Measurements from ENCODE around the gene LTB.

Gene LTB

DNA sequence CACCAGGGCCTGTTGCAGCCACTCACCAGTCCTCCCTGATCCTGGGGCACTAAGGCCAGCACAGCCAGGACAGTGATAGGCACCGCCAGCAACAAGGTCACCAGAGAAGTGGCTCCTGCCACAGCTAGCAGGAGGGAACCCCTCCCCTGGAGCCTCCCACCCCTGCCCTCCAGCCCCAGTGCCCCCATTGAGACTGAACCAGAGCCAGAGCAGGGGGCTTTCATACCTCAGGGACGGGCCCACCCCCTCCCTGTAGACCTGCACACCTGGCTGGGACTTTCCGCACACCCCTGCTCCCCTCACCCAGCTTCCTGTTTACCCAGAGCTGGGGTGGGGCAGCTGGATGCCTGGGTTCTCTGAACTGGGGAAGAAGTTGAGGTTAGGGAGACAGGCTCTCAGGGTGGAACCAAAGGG lies at the start of gene LTB:
Gene LTB, minus strand, starts transcription at position 195 of the 414 bp plus-strand sequence. Its CDS starts 7 bp downstream, at position 188.
- no peak for DNase-seq

- DNase-seq = no peak
Measured at GRCh38 chr6:31631681-31632278, 49.6 kb upstream of the LTB start.

- DNase-seq = no peak
Measured at GRCh38 chr6:31631209-31631608, 49.0 kb upstream of the LTB start.

DNA sequence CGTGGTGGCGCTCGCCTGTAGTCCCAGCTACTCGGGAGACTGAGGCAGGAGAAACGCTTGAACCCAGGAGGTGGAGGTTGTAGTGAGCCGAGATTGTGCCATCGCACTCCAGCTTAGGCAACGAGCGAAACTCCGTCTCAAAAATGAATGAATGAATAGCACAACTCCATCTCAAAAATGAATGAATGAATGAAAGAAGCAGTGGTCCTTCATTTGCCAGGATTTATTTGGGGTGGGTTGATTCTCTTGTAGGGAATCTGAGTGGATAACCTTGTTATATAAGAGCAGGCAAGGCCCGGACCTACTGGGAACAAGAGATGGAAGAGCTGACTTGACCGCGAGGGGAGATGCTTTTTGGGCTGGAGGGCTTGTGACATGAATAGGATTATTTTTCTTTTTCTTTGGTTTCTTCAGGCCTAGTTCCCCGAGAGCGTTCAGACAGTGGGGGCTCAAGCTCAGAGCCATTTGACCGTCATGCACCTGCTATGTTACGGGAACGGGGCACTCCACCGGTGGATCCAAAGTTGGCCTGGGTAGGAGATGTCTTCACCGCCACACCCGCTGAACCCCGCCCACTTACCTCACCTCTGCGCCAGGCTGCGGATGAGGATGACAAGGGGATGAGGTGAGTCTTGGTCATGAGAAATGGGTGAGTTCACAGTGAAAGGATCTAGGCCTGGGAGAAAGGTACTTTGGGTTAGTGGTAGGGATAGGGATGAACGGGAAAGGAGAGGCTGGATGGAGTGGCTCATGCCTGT lies 48.1 kb upstream of the LTB start:
- DNase-seq = no peak

GRCh38 chr6:31629014-31629413 lies 46.8 kb upstream of the LTB start:
- no peak for DNase-seq

- no peak for DNase-seq
Measured at GRCh38 chr6:31627690-31628287, 45.6 kb upstream of the LTB start.

DNA sequence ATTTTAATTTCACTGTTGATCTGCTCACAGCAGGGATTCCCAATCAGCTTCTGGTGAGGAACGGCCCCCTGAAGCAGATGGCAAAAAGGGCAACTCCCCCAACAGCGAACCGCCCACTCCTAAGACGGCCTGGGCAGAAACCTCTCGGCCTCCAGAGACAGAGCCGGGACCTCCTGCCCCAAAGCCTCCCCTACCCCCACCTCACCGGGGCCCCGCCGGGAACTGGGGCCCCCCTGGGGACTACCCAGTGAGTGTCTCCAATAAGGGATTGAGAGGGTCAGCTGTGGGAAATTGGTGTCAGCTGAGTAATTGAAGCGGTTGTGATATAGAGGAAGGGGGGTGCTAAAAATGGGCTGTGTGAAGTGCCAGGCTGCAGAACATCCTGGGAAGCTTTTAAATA lies 44.7 kb upstream of the LTB start:
- DNase-seq = no peak

- DNase-seq = no peak
Measured at GRCh38 chr6:31624070-31624469, 41.8 kb upstream of the LTB start.

GRCh38 chr6:31622684-31623091 lies 40.5 kb upstream of the LTB start:
- no peak for DNase-seq

- no peak for DNase-seq
Measured at GRCh38 chr6:31621991-31622390, 39.8 kb upstream of the LTB start.

DNA sequence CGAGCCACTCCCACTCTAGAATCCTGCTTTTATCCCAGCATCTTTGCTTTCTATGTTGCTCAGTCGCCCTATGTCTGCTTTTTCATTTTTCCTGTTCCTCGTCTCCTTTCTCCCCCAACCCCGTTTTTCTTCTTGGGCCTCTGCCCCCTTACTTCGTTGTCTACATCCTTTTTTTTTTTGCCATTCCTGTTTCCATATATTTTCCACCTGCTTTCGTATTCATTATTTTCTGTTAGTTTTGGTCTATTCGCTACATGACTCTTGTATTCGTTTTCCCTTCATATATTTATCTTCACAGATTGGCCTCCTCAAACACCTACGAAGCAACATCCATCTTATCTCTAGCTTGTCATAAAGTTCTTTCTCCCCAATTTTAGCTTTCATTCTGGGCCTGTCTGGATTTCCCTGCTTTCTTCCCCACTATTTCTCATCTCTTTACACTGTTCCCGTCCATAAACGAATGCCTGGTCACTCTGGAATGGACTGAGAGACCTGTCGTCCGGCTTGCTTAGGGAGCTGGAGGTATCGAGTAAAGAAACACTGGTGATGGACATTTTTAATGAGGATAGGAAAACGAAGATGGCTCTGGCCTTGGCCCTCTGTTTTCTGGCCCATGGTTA lies 39.2 kb upstream of the LTB start:
- no peak for DNase-seq

DNA sequence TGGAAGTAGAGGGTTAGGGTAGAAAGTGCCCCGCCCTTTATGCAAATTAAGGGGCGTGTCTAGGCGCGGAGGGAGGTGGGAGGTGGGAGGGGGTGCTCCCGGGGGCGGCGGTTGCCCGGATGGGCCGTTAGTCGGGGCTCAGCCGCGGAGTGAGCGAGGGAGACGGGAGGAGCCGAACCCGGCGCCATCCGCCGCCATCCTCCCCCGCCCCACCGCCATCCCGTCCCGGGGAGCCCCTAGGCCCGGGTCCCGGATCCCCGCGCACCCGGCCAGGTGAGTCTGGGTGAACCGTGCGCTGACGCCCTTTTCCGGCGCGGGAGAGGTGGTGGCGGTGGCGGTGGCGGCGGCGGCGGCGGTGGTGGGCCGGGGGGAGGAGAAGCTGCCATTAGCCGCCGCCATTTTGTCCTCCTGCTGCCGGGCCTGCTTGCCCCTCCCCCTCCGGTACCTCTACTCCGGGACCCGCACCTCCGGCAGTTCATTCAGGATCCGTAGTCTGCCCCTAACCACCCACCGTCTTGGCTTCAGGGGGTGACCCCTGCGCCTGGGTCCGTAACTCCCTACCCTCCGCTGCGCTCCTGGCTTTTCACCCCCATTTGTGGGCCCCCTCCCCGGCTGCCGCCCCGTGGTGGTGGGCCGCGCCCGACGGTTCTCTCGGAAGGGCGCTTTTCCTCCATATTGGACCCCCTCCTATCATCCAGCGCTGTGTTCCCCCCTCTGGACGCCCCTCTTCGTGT lies 38.5 kb upstream of the LTB start, which contains the start of gene PRRC2A:
Gene PRRC2A, plus strand, starts transcription at position 130 of the 734 bp plus-strand sequence. CDS start 2,075 bp downstream, outside the sequence.
- DNase-seq = peak; percentile 81

GRCh38 chr6:31619805-31620585 lies 37.8 kb upstream of the LTB start:
- DNase-seq = peak; percentile 99

- no peak for DNase-seq
Measured at GRCh38 chr6:31617010-31617409, 34.8 kb upstream of the LTB start.

- no peak for DNase-seq
Measured at GRCh38 chr6:31615748-31616147, 33.5 kb upstream of the LTB start.

DNA sequence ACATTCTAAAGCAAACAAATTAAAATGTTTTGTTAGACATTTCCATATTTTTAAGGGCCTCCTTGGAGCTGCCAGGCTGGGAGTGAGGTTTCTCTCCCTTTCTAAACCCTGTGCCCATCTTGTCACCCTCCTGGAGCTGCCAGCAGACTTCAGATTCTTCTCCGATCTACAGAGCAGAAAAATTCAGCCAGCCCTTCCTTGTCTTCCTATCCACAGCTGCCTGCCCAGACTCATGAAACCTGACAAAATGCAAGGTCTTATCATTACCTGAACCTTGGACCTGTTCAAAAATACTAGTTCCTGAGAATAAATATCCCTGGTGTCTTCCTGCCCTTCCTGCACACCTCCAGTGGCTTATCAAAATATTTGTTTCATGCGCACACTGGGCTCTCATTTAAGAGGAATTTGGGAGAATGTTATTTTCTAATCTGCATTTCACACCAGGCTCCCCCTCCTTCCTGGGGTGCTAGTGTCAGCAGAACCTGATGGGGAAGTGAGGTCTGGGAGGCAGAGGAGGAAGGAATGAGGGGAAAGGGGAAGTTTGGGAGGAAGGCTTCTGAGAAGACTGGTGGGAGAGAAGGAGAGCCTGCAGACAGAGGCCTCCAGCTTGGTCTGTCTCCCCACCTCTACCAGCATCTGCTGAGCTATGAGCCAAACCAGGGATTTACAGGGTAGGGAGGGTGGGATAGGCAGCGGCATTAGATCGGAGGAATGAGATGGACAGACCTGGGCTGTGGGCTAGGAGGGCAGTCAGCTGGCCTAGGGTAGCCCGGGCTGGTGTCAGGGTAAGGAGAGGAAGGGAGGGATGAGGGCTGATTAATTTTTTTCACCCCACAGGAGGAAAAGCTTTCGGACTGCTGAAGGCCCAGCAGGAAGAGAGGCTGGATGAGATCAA lies 32.7 kb upstream of the LTB start, which contains the start of gene AIF1:
Gene AIF1, plus strand, starts transcription at position 551 of the 895 bp plus-strand sequence. Its CDS starts 96 bp downstream, at position 647.
- DNase-seq = no peak

DNA sequence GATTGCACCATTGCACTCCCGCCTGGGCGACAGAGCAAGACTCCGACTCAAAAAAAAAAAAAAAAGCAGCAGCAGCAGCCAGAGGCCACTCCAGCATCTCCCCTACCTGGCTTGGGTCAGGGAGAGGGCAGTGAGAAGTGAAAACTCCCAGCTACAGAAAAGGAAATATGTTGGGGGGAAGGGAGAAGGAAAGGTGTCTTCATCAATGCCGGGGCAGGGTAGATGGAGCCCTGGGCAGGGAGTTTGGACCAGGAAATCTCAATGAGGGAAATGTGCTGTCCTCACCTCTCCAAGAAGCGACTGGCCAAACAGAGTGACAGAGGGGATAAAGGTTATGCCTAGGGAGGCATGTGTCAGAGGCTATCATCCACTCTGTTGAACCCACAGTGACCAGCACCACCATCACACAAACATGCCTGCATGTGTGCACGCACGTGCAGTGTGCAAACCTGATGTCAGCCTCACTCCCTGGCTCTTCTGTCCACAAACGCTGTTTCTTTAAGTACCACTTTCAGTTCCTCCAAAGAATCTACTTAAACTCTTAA lies 31.9 kb upstream of the LTB start:
- no peak for DNase-seq

- no peak for DNase-seq
Measured at GRCh38 chr6:31610968-31611367, 28.7 kb upstream of the LTB start.

- peak; percentile 62 for DNase-seq
Measured at GRCh38 chr6:31609519-31610406, 27.5 kb upstream of the LTB start.
